IPS-NIHi11 (cell line): ENCODE measurements around the gene CBX3.
"Not testable (repeated sequence)": the region's sequence is repeated elsewhere in the genome, so short reads cannot be mapped to it uniquely, and the experiment has no call there.

ENCODE experiments used
- DNase-seq: peaks from one replicate; pipeline ENCODE4 v3.0.0; 2012; ENCODE audit warnings: mixed read lengths, low spot score

The CBX3 gene

DNA sequence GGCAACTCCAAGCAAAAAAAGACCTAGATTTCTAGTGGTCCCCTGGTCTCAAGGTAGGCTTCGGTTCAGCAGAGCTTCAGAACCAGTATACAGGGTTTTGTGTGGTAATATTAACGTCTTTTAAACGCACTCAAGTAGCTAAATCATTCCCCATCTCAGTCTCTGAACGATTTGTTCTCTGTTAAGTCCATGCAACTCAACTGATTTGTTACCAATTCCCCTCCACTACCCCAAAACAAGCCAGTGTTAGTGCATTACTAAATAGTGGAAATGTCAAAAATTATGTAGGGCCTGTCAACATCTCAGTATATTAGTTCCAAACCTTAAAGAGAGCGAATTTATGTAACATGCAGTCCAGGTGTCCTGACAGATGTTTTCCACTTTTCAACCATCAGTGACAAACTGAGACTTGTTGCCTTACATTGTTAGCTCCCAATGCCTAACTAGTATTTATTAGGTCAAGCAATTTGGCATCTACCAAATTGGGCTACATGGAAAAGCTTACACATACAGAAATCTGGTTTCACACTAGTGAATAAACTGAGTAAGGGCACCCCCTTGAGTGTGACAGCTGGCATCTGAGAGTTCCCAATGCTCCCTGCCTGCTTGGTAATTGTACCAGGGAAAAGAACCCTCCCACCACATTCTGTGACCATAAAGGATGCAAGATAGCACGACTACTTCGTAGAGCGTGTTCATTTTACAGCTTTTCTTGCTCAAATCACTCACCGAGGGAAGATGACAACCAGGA is 13.2 kb upstream of the CBX3 start:
- no peak for DNase-seq

DNA sequence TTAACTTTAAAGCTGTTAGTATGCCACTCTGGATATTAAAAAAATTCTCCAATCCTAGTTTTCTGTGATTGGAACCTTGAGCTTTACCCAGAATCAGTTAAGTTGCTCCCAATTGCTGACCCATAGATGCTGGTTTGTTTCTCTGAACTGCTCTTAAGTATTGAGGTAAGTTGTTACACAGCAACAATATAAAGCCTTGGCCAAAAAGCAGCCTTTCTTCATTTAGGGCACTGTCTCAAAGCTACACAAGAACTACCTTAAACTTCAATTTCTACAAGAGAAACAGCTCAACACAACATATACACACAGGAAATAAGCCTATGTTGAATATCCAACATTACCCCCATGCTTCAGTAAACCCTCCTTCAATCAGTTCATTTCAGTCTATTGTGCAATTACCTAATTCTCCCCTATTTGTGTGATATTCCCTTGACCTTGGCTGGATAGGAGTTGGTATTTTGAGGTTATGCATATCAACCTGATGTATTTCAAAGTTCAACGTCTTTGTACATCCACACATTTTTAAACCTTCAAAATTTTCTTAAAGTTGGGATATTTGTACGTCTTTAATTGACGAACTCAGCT is 12.5 kb upstream of the CBX3 start:
- no peak for DNase-seq

DNA sequence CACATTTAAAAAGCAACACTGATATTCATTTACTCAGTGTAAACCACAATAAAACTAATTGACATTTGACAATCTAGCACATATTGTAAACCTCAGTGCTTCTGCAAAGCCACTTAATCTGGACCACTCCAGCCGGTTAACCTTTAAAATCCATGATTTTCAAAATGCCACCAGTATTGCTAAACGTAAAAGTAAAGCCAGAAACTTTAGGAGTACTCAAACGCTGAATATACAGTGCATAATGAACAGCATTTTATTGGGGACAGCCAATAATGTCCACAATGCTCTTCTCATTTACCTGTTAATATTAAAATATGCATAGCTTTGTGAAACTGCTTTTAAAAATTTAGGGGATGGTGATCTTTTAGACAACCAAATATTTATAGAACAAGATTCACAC is 11.8 kb upstream of the CBX3 start:
- DNase-seq: no peak

DNA sequence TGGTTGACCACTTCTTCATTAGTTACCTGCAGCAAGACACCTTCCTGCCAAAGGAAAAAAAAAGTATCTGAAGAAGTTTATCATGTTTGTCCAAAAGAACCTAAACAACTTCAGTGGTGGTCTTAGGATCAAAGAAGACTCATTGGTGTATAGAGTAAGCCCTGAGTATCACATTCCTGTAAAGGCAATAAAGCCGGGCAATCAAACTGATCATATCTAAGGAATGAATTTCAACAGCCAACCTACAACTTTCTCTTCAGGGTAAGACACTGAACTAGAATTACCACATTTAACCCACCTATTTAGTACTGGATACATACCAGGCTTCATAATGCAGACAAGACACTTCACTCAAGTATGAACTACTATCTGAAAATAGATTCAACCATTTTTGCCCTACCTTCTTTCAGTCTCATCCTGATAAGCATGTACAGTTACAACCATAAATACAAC is 11.1 kb upstream of the CBX3 start:
- no peak for DNase-seq

DNA sequence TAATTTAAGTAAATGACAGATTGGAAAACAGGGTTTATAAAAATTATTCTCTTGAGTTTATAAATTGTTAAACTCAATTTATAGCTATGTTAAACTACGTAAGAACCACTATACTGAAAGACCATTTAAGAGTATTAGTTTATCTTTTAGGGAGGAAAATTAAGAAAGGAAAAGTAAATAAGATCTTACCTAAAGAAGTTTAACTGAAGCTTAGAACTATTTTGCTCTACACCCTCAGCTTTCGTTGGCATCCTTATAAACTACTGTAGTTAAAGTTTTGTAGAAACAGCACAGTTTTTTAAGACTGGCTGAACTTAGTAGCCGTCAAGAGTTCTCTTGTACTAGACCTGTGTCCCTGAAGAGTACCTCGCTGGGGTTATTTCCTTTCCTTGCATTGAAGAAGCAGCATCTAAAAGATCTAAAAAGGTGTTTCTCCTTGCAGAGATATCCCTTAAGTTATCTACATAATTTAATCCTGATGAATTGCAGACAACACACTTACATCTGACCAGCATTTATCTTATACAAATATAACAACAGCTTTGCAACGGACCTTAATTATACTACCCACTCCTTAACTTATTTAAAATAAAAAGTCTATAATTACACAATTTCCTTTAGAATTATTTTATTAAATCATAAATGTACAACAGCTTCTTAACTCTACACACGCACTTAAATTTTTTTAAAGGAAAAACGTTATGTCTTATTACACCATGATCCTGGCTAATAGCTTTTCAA is 10.1 kb upstream of the CBX3 start:
- no peak for DNase-seq

DNA sequence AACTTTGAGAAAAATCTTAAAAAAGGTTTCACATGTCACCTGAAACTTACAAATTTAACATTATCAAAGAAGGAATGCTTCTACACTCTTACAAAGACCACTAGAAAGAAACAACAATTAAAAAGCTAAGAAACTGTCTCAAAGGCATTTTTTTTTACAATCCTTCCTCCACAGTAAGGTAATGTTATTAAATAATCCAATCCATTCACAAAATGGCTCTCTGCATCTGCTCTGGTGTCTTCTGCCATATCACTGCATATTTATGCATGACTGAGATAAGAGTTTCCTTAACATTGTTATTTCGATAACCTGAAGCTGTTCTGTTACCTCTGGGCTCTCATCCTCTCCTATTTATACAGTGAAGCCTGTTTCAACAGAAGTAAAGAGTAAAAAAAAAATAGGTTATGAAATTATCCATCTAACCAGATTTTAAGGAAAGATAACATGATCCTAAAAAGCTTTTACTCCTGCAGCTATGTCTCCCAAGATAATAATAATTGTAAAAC is 9.5 kb upstream of the CBX3 start:
- DNase-seq: no peak

DNA sequence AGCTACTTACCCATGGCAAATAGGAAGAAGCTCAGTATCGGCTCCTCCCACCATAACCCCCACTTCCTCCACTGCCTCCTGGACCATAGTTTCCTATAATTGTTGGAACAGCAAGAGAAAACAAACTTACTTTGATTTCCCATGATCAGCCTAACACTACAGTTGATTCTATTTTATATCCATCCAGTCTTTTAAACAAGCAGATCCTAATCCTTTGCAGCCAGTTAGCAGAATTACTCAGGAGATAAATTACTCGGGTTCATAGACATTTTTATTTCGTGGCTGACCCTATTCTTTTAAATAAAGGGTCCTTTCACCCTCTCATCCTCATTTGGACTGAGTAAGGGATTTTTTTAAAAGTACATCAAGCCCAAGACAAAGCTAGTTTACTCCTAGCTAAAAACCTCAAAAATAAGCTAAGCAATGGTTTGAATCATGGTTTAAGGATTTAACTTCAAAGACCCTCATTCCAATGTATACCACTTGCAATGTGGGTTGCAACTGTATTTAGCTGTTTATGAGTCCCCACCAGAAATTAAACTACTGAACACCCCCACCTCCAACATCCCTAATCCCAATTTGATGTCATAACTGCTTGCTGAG is 9.0 kb upstream of the CBX3 start:
- DNase-seq: no peak

DNA sequence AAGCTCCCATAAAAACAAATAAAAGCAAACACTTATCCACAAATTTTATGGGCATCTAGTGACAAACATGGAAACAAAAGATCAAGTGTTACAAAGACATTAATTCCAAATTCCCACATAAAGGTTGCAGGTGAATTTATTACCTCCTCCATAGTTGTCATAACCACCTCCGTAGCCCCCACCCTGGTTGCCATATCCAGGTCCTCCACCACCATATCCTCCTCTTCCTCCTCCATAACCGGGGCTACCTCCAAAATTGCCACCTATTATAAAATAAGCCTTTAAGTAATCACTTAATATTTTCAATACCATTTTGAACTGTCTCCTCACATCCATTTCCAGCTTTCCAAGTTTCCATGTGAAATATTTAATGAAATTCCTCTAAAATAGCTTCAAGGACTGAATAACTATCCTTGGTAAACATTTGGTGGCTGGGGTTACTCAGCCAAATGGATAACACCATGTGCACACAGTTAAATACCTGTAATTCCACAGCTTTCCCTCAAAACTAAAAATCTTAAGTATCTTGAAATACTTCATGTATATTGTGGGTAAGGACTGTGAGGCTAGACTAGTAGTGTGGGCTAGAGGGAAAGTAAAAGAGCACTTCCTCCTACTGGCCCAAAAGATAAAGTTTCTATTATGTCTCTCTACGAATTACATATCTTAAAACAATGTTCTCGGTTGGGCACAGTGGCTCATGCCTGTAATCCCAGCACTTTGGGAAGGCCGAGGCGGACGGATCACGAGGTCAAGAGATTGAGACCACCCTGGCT is 7.9 kb upstream of the CBX3 start:
- DNase-seq: no peak

DNA sequence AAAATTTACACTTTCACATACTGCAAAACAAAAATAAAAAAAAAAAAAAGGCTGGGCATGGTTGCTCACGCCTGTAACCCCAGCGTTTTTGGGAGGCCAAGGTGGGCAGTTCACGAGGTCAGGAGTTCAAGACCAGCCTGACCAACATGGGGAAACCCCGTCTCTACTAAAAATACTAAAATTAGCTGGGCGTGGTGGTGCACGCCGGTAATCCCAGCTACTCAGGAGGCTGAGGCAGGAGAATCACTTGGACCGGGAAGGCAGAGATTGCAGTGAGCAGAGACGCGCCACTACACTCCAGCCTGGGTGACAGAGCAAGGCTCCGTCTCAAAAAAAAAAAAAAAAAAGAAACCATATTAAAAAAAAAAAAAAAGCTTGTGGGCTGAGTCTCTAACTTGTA is 6.8 kb upstream of the CBX3 start:
- DNase-seq: not testable (repeated sequence)

DNA sequence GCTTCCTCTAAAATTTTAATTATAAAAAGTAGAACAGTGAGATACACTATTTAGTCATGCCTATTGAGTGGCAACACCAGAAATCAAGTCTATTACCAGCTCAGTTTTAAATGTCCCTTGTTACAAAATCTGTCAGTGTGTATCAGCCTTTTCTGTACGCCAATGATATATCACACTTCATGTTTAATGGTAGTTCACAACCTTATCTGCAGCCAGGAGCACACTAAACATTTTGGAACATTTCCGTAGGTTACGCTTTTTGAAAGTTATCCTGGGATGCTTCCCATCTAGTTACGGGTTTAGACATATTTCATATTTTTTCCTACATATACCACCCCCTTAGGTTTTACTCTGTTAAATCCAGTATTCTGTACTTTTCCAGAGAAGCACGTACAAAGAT is 6.4 kb upstream of the CBX3 start:
- DNase-seq: no peak

DNA sequence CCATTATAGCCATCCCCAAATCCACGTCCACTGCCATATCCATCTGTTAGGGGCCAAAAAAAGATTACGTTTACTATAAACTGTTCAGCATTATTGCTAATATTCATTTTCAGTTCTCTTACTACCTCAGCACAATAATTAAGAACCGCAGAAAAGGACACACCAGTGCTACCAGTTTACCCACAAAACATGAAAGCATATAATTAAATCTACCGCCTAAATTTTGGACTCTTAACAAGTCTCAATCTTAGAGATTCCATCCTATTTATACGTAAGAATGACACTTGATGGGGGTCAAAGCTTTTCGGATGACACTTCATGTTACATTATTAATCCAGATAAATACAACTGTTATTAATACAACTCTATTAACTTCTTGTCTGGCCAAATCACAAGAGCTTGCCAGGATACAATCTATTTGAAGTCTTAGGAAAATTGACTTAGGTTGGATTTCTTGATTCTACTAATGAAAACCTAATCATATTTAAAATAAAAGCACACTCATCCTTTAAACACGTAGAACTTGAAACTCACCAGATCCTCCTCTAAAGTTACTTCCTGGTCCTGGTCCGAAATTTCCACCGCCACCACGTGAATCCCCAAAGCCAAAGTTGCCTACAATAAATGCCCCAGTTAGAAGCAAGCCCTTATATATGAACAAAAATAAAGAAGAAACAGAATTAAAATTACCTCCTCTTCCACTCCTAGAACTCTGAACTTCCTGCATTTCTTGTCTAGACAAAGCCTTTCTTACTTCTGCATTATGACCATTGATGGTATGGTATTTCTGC is 5.5 kb upstream of the CBX3 start:
- DNase-seq: no peak

DNA sequence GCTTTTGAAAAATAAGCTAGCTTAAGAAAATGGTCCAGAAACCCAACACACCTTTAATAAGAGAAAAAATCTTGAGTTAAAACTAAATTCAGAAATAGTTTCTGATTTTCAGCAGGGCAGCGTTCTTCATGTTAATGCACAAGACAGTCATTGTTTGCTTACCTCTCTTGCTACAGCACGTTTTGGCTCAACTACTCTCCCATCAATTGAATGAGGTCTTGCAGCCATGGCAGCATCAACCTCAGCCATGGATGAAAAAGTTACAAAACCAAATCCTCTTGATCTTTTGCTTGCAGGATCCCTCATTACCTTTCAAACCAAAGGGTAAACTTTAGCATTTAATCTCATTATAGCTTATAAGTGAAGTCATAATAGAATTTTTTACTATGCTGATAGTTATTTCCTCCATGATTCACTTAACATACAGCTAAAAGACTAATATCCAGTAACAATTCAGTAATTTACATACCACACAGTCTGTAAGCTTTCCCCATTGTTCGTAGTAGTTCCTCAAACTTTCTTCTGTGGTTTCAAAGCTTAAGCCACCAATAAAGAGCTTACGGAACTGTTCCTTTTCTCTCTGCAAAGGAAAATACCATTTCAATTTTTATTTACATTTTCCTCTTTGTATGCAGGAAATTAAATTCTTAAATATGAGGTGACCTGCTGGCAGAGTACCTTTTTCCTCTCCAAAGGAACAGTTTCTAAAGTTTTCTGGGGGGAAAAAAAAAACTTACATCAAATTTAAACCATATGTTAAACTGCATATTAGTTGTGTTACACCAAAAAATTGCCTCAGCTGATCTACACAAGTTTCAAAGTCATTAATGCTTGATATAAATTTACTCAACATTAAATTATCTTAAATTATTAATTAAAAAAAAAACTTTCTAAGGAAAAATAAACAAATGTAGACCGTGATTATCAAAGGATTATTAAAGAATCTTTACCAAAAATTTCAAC is 4.1 kb upstream of the CBX3 start:
- DNase-seq: no peak

DNA sequence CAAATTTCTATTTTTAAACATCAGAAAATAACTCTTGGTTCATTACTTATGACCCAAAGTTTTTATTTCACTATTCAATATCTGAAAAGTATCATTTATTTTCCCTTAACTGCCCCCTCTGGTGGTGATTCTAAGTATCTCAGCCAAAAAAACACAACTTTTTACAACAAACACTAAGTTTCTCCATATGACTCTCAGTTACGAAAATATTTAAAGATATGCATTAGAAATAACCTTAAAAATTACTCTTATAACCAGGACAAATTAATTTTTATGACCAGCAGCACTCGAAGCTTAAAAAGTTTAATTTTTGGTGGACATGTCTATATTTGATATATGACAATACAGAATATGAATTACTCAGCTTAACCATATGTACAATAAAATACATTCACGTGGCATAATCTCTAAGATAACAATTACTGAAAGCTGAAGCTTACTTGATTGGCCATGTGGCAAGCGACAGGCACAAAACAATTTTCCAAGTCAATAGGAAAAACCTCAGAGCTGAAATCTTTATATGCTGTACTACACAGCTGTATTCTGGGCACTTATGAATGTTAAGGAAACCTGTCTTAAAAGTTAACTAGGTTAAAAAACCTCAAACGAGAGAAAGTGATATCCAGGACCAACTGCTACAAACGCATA is 3.3 kb upstream of the CBX3 start:
- DNase-seq: no peak

DNA sequence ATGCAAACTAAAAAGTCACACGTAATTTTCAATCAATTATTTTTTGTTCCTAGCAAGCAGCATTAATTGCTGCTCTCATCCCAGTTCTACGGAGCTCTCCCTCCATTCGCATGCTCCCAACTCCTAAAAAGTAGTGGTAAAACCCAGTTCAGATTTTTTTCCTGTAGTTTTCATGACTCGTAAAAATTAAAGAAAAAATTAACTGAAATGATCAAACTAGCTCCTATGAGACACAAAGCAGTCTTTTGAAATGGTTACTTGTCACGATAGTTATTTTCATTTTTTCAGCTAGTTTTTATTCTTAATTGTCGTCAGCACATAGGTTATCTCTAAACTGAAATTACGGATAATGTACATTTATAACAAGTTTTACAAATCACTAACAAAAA is 2.8 kb upstream of the CBX3 start:
- DNase-seq: no peak

DNA sequence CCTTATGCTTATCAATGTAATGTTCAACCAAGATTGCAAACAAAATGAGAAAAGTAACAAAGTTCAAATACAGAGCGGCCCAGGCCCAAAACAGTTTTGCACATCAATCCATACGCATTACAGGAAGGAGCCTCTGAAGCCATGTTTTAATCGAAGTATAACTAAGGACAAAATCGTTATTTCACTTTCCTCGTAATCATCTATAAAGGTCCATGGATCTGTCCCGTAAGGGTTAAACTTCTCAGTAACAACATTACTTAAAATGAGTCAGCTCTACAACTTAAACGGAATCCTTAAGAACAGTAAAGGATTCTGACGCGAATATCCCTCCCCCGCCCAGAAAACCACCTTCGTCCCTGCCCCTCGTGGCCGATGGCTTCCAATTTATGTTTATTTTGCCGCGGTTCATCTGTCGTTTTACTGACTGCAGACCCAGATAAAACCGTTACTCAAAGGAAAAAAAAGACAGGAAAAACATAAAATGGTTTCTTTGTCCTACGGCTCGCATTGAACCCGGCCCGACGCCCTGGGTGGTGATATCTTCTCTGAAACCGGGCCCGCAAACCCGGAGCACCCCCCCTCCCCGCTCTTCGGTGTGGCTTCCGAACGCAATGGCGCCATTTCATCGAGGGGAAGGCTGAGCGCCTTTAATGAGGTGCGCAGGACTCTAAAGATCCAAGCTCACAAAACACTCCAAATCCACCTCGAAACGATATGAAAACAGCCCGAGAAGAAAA is 2.1 kb upstream of the CBX3 start:
- no peak for DNase-seq

DNA sequence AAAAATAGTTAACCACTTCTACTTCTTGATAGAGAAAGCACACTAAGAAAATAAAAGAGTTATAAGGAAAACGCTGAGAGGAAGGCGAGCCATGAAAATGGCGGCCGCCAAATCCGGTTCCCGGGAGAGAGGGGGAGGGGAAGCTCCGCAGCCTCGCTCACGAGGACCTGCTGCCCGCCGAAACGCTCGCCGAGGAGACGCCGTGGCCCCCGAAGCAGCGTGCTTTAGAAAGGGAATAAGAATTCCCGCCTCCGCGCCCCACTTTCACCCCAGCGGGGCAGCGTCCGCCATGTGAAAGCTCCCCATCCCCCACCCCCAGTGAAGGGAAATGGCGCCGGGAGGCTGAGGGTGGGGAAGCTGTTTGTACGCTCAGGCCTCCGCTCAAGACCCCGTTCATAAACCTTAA is 1.5 kb upstream of the CBX3 start:
- no peak for DNase-seq

DNA sequence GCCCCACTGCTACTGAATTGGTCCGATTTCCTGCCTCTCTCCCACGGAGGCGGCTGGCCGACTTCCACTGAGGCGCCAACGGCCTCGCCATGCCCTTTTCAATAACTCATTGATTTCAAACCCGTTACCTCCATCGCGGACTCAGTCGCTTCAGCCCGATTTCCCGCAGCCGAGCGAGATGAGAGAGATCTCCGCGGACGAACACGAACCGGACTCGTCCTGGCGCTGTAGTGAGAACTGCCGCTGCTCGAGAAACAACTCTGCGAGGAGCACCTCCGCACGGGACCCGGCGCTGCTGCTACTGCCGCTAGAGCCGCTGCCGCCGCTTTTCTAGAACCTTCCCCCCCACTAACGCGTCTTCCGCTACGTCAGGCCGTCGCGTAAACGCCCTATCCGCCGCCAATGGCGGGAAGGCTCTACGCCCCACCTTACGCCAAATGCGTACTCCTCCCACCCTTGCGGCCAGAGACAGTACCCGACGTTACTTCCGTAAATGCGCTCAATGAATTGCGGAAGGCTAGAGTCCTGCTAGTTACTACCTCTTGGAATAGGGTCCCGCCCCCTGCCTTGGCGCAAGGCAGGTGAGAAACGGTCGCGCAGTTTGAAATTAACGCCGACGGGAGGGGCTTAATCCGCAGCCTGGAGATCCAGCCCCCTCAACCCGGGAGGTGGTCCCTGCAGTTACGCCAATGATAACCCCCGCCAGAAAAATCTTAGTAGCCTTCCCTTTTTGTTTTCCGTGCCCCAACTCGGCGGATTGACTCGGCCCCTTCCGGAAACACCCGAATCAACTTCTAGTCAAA is 900 bp upstream of the CBX3 start, which contains the start of gene HNRNPA2B1:
HNRNPA2B1 (minus strand) TSS at position 303 of the 803 bp plus-strand sequence; CDS start at position 134, 169 bp downstream.
- peak; percentile 76 for DNase-seq
